Testis (tissue), 3 donors: ENCODE data around the gene METTL13. TPM values are rescaled to one million over a fixed set of nuclear protein-coding genes. Genes with fewer than 3 reads are reported as not detected.
A peak's percentile ranks its signal among the peaks of the same experiment; 100 is the strongest.

Experiments used
- DNase-seq: peaks from one replicate; pipeline ENCODE4 v3.0.0-alpha.2; 2019
- H3K27ac ChIP-seq, 2 donors: fragments of 200-600 bp; sonication (generic); one replicate each; pipeline ENCODE4 v1.5.1; 2019
- H3K27me3 ChIP-seq: fragments of 200-600 bp; sonication (generic); one replicate; pipeline ENCODE4 v1.5.1; 2019
- H3K36me3 ChIP-seq: fragments of 200-600 bp; sonication (generic); one replicate; pipeline ENCODE4 v1.5.1; 2017; ENCODE audit warnings: low read depth; ENCODE audit errors: missing control alignments
- H3K4me1 ChIP-seq: fragments of 200-600 bp; sonication (generic); one replicate; pipeline ENCODE4 v1.5.1; 2019
- H3K4me3 ChIP-seq, 2 donors: fragments of 200-600 bp; sonication (generic); one replicate each; pipeline ENCODE4 v1.5.1; 2017 to 2019
- H3K9me3 ChIP-seq: fragments of 200-600 bp; sonication (generic); one replicate; pipeline ENCODE4 v1.5.1; 2017
- POLR2A ChIP-seq: fragments of 450-650 bp; IDR thresholded peaks from one replicate; pipeline ENCODE4 v1.6.1; 2017; ENCODE audit warnings: antibody characterized with exemption, mild to moderate bottlenecking, moderate library complexity
- WGBS, 2 donors: methylation state at CpG; one replicate each; pipeline ENCODE4 v1.1.5; 2018; 5-methylcytosine and 5-hydroxymethylcytosine counted together
- intact Hi-C: fragments of 100-400 bp; cut with DNase I; formaldehyde crosslinking; loops from one replicate; pipeline ENCODE4 v1.15.1; 2023; ENCODE audit warnings: low total_unique reads
- polyA plus RNA-seq: library from polyadenylated mRNA; stranded (reverse); fragments of 350-450 nt; fragmentation: Illumina TruSeq; extraction: RNeasy Lipid Tissue Mini Kit (QIAGEN cat#74804); gene quantifications from one replicate; pipeline ENCODE4 v1.2.3, GENCODE V29; 2014; ENCODE audit warnings: low read depth, low replicate concordance; ENCODE audit not compliant: insufficient read depth
- total RNA-seq, 2 donors: library from RNA; depleted of rRNA; stranded (reverse); fragments of >200 nt; gene quantifications; one replicate each; pipeline ENCODE4 v1.2.3, GENCODE V29; 2016
- TF ChIP-seq, protein P1 (sequence below), 3 experiments: fragments of 450-650 bp in 2 of 3; fragments of 200-600 bp in 1 of 3; sonication (generic) in 1 of 3; IDR thresholded peaks; one replicate each; pipeline ENCODE4 v1.5.1; 2016 to 2019; ENCODE audit warnings: antibody characterized with exemption in 3 of 3, mild to moderate bottlenecking in 2 of 3, moderate library complexity in 1 of 3

METTL13 gene
- total and polyA plus RNA-seq, 3 donors from 2014 or later = 47.2 to 50.3 (median 47.5) TPM

DNA sequence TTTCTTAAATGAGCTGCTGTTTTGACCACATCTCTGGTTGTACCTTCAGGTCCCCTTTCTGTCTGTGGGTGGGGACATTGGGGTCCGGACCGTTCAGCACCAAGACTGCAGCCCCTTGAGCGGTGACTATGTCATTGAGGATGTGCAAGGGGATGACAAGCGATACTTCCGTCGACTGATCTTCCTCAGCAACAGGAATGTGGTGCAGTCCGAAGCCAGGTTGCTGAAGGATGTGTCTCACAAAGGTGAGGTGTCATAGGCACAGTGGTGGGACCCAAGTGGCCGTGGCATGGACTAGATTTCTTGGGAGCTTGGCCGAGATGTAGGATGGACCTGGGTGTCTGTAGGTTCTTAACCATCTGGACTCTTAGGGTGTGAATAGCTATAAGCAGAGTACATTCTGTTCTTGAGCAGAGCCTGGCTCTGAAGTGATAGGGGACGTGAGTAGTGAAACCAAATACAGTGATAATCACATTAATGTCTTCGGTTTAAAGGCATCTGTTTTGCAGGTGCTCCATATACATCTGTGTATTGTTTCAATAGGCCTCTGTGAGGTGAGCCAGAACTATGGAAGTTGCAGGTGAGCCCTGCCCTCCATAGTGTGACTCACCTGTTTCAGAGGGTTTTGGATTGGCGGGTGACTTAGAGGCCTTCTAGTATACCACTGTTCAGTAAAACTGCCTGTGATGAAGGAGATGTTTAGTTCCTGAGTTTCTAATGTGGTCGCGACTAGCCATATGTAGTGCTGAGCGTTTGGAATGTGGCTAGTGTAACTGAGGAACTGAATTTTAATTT lies 6.4 kb downstream of the METTL13 start:
- no peak for TF ChIP-seq POLR2A
- TF ChIP-seq, protein P1, sequence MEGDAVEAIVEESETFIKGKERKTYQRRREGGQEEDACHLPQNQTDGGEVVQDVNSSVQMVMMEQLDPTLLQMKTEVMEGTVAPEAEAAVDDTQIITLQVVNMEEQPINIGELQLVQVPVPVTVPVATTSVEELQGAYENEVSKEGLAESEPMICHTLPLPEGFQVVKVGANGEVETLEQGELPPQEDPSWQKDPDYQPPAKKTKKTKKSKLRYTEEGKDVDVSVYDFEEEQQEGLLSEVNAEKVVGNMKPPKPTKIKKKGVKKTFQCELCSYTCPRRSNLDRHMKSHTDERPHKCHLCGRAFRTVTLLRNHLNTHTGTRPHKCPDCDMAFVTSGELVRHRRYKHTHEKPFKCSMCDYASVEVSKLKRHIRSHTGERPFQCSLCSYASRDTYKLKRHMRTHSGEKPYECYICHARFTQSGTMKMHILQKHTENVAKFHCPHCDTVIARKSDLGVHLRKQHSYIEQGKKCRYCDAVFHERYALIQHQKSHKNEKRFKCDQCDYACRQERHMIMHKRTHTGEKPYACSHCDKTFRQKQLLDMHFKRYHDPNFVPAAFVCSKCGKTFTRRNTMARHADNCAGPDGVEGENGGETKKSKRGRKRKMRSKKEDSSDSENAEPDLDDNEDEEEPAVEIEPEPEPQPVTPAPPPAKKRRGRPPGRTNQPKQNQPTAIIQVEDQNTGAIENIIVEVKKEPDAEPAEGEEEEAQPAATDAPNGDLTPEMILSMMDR (IDR thresholded peaks at IDR 0.05) = no peak
- Histone ChIP-seq H3K27ac (peak overlapping the region; percentile 21 to 63), H3K9me3 (no peaks in the 10 kb centered on the region), H3K27me3 (no peaks in the 10 kb centered on the region), H3K4me1 (peaks cover 18% of the 10 kb centered on the region), H3K4me3 (no peak overlapping the region), H3K36me3 (no peaks in the 10 kb centered on the region)
- WGBS, 2 donors = 93 to 94% methylated on average over 15 of the region's 15 CpGs
- intact Hi-C loops = no loop called here
- DNase-seq = no peak

DNA sequence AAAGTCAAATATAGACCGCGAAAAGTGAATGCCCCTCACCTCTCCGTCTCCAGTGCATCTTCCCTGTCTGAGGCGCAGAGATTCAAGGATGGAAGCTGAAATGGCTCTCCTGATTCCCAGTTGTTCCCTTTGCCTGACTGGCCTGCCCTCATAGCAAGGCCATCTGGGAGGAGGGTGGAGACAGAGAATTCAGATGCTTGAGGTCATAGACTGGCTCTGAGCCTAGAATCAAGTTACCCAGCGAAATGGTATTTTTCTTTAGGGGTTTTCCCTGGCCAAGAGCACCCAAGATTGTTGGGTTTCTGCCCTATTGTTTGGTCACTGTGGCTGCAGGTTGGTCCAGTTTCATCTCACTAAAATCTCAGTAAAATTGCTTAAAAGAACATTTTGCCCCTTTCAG lies 7.2 kb downstream of the METTL13 start:
- WGBS, 2 donors = 81 to 87% methylated on average over 5 of the region's 5 CpGs
- Histone ChIP-seq H3K36me3 (no peaks in the 10 kb centered on the region), H3K4me3 (no peak overlapping the region), H3K27ac (peak overlapping the region; percentile 21 to 63), H3K9me3 (no peaks in the 10 kb centered on the region), H3K4me1 (peaks cover 20% of the 10 kb centered on the region), H3K27me3 (no peaks in the 10 kb centered on the region)
- intact Hi-C loops = no loop called here
- DNase-seq = peak; percentile 55
- TF ChIP-seq POLR2A = no peak
- TF ChIP-seq, protein P1 (IDR thresholded peaks at IDR 0.05) = no peak

DNA sequence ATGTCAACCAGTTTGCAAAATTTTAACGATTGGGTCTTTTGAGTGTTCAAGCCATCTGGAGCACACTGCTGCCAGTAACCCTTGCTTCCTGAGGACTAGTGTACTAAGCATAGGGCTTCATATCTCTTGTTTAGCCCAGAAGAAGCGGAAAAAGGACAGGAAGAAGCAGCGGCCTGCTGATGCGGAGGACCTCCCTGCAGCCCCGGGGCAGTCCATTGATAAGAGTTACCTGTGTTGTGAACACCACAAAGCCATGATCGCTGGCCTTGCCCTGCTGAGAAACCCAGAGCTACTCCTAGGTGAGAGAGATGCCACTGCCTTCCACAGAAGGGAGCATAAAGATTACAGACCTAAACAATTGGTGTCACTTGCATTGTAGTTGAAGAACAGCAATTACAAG lies 8.9 kb downstream of the METTL13 start:
- Histone ChIP-seq H3K27me3 (no peaks in the 10 kb centered on the region), H3K36me3 (no peaks in the 10 kb centered on the region), H3K27ac (no peak overlapping the region), H3K4me3 (no peak overlapping the region), H3K4me1 (peaks cover 14% of the 10 kb centered on the region), H3K9me3 (no peaks in the 10 kb centered on the region)
- TF ChIP-seq, protein P1 (IDR thresholded peaks at IDR 0.05) = no peak
- TF ChIP-seq POLR2A = no peak
- DNase-seq = no peak
- intact Hi-C loops = no loop called here
- WGBS, 2 donors = 89 to 92% methylated on average over 6 of the region's 6 CpGs

DNA sequence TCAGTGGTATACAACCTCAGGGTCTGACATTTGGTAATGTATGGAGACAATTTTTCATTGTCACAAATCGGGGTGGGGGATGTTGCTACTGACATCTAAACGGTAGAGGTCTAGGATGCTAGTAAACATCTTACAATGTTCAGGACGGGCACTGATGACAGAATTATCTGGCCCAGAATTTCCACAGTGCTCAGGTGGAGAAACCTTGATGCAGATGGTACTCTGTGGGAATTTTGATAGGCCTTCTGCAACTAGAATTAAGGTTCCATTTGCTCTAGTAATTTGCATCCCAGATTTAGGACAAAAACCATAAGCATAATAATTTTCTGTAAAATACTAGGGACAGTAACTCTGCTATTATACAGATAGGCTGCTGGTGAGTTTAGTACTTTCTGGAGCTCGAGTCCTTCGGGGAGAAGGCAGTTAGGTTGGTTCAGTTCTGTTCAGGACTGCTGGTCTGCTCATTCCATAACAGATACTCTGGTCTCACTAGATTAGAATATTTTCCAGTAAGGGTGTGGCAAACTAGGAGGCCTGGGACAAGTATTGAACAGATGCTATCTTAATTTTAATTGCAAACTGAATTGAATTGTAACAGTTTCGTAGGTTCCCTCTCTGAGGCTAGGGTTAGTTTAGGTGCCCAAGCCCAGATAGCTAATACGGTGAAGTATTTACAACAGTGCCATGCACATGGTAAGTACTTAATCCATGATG lies 11.4 kb downstream of the METTL13 start:
- 82 to 90% methylated on average over 7 of the region's 7 CpGs for WGBS, 2 donors
- H3K36me3 ChIP-seq = no peaks in the 10 kb centered on the region
- TF ChIP-seq, protein P1 (IDR thresholded peaks at IDR 0.05) = no peak
- TF ChIP-seq POLR2A = no peak

More for the DNA sequence above, 11.4 kb downstream of the METTL13 start:
- H3K27me3 ChIP-seq = no peaks in the 10 kb centered on the region
- H3K4me1 ChIP-seq = peaks cover 14% of the 10 kb centered on the region
- intact Hi-C loops = no loop called here
- peak overlapping the region in 1 of 2 donors; percentile 53 for H3K27ac ChIP-seq
- H3K9me3 ChIP-seq = no peaks in the 10 kb centered on the region
- DNase-seq = no peak
- no peak overlapping the region for H3K4me3 ChIP-seq
